SK-N-SH treated with all-trans-retinoic acid at 6 μM for 48 hours (cell line): ENCODE results near the gene KPRP.

Experiments
- ISL1 ChIP-seq: fragments of 250-450 bp; sonication (Bioruptor Pico); IDR thresholded peaks from 2 replicates; pipeline ENCODE4 v2.1.2; 2022; ENCODE audit warnings: mild to moderate bottlenecking, moderate library complexity
- PPARA ChIP-seq: fragments of 250-450 bp; sonication (Bioruptor Pico); IDR thresholded peaks from 2 replicates; pipeline ENCODE4 v1.5.0; 2020; ENCODE audit warnings: mild to moderate bottlenecking, borderline replicate concordance
- RARB ChIP-seq: fragments of 250-450 bp; sonication (Bioruptor Pico); IDR thresholded peaks from 2 replicates; pipeline ENCODE4 v1.8.0; 2021; ENCODE audit warnings: mild to moderate bottlenecking, moderate library complexity
- TF ChIP-seq, protein P1 (sequence below): fragments of 250-450 bp; sonication (Bioruptor Pico); IDR thresholded peaks from 2 replicates; pipeline ENCODE4 v1.5.1; 2021; ENCODE audit warnings: mild to moderate bottlenecking, moderate library complexity

DNA sequence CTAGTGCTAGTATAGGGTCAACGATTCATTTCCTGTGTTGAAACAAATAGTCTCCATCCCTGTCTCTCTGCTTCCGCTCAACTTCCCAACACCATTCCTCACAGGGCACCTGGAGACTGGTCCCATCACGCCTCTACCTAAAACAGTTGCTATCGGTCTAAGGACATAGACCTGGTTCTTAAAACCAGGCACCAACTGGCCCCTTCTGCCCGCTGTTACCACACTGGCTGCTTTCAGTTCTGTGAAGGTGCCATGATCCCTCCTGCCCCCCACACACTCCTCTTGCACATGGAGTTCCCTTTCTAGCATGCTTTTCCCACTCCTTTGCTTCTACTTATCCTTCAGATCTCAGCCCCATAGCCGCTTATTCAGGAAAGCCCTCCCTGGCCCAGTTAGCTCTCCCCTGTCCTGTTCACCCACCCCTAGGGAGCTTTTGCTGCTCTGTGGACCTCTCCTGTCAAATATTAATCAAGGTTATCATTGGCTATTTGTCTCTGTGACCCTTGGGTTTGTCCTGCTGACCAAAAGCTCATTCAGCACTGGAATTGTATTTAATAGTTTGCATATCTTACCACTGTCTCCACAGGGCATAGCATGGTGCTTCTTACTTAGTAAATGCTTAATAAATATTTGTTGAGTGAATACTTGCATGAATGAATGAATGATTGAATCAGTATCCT lies 11.9 kb upstream of the KPRP start:
- no peak for TF ChIP-seq RARB
- TF ChIP-seq ISL1 (CRISPR knock-in tag) = no peak
- TF ChIP-seq, protein P1, sequence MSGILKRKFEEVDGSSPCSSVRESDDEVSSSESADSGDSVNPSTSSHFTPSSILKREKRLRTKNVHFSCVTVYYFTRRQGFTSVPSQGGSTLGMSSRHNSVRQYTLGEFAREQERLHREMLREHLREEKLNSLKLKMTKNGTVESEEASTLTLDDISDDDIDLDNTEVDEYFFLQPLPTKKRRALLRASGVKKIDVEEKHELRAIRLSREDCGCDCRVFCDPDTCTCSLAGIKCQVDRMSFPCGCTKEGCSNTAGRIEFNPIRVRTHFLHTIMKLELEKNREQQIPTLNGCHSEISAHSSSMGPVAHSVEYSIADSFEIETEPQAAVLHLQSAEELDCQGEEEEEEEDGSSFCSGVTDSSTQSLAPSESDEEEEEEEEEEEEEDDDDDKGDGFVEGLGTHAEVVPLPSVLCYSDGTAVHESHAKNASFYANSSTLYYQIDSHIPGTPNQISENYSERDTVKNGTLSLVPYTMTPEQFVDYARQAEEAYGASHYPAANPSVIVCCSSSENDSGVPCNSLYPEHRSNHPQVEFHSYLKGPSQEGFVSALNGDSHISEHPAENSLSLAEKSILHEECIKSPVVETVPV (CRISPR knock-in tag) = no peak
- TF ChIP-seq PPARA = no peak
